Hematopoietic multipotent progenitor cell treated with erythropoietin and hydrocortisone succinate and interleukin-3 and kit ligand, for 4 days (in vitro differentiated cells): Measurements from ENCODE around the gene NLGN2.
A peak's percentile ranks its signal among the peaks of the same experiment; 100 is the strongest.

Source experiments
- DNase-seq: peaks from one replicate; pipeline ENCODE4 v3.0.0-alpha.2; 2015

NLGN2 gene

GRCh38 chr17:7415784-7416183 is 8.1 kb downstream of the NLGN2 start:
- no peak for DNase-seq

DNA sequence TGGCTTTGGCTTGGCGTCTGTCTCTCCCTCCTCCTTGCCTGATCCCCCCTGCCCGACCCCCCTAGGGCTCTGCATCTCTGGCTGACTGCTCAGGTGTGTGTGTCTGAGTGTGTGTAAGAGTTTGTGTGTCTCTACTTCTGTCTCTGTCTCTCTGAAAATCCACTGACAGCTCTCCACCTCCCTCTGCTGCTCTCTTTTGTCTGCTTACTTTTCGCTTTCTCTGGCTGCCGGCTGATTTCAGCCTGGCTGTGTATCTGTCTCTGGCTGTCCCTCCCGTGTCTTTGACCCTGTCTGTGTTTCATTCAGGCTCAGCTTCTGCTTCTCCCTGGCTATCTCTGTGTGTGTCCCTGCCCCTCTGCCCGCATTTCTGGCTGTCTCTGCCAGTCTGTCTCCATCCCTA is 8.7 kb downstream of the NLGN2 start:
- peak; percentile 30 for DNase-seq

DNA sequence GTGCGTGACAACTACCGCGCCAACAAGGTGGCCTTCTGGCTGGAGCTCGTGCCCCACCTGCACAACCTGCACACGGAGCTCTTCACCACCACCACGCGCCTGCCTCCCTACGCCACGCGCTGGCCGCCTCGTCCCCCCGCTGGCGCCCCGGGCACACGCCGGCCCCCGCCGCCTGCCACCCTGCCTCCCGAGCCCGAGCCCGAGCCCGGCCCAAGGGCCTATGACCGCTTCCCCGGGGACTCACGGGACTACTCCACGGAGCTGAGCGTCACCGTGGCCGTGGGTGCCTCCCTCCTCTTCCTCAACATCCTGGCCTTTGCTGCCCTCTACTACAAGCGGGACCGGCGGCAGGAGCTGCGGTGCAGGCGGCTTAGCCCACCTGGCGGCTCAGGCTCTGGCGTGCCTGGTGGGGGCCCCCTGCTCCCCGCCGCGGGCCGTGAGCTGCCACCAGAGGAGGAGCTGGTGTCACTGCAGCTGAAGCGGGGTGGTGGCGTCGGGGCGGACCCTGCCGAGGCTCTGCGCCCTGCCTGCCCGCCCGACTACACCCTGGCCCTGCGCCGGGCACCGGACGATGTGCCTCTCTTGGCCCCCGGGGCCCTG is 9.5 kb downstream of the NLGN2 start:
- DNase-seq, result no peak

- no peak for DNase-seq
Measured at GRCh38 chr17:7418472-7419152, 11.0 kb downstream of the NLGN2 start.

DNA sequence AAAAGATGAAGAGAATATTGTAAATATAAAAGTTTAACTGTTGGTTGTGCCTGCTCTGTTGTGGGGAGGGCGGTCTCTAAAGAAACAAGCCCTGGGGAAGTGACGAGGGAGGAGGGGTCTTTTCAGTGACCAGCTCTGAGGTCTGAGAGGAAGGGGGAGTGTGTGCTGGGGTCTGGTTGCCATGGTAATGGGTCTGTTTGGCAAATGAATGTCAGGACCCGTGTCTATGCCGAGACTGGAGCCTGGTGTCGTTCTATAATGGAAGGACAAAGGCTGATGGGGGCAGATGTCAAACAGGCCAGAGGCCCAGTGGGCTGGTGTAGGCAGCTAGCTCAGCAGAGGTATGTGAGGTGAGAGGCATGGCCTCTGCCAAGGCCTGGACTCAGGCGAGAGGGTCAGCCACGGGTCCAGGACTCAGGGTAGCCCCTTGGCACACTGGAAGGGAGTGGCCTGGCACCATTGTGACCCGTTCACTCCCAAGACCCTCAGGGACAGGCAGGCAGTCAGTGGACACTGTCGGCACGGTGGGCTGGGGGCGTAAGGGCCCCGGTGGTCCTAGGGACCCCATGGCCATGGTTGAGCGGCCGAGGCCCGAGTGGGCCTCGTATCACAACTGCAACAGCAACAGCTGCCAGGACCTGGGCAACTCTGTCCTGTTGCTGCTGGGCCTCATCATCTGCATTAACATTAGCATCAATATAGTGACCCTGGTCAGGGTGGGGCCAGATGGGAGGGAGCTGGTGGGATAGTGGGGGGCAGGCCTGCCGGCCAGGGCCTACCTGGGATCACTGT is 12.4 kb downstream of the NLGN2 start, which contains the start of gene SPEM1:
TSS of gene SPEM1 (plus strand) at position 506 of the 792 bp plus-strand sequence. CDS start at position 567, 61 bp downstream.
- no peak for DNase-seq

DNA sequence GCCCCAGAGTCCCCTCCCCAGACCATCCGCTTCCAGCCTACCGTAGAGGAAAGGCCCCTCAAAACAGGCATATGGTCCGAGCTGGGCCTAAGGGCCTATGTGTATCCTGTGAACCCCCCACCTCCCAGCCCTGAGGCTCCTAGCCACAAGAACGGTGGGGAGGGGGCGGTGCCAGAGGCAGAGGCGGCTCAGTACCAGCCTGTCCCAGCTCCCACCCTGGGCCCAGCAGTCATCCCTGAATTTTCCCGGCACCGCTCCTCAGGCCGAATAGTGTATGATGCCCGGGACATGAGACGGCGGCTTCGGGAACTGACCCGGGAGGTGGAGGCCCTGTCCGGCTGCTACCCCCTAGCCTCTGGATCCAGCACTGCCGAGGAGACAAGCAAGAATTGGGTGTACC is 13.5 kb downstream of the NLGN2 start:
- DNase-seq, result no peak

DNA sequence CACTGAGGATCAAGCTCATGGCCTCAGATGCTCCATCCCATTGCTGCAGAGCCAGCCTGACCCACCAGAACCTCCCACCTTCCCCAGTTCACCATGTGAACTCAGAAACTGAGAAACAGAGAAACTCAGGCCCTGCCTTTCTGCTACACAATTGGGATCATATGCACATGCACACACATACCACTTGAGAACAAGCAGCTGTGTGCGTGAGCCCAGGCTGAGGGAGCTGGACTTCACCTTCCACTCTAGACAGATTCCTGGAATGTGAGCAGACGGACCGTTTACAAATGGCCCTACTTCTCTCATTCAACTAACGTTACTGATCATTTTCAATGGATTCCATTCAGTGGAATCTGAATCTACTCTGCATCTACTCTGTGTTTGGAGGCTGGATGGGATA is 16.0 kb downstream of the NLGN2 start:
- DNase-seq, result no peak

- peak; percentile 42 for DNase-seq
Measured at GRCh38 chr17:7425316-7425715, 17.7 kb downstream of the NLGN2 start, which contains the start of gene SPEM2. Gene SPEM2 (plus strand): TSS chr17:7425616. CDS start chr17:7425689, 73 bp downstream.

DNA sequence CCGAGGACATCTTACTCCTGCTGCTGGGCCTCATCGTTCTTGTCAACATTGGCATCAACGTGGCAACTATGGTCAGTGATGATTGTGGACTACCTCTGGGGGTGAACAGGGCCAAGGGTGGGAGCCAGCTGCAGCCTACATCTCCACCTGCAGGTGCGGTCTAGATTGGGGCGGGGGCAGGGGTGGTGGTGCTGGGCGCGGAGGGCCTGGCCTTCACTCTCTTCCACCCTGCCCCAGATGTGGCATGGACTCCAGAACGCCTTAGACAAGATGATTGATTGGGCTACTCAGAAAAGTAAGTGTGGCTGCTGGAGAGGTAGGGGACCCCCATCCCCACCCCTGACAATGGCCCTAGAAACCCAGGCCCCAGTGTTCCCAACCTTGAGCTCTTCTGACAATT is 18.1 kb downstream of the NLGN2 start:
- no peak for DNase-seq

- DNase-seq, result no peak
Measured at GRCh38 chr17:7426203-7426863, 18.7 kb downstream of the NLGN2 start.

- DNase-seq, result no peak
Measured at GRCh38 chr17:7426896-7427489, 19.3 kb downstream of the NLGN2 start.

DNA sequence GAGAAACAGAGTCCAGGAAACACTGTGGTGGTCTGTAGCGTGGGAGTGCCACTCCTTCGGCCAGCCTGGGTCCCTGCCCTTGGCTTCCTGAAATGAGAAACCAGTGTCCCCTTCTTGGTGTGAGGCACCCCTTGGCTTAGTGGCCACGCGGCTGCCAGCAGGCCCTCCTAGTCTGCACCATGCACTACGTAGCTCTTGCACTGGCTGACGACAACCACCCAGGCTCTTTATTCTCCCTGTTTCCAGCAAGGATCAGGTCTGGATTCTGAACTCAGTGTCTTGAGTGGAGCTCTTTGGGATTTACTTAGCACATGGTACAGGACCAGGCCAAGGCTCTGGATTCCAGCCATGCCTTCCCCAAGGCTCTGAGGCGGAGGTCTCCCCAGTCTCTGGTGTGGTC is 19.9 kb downstream of the NLGN2 start:
- DNase-seq, result no peak

DNA sequence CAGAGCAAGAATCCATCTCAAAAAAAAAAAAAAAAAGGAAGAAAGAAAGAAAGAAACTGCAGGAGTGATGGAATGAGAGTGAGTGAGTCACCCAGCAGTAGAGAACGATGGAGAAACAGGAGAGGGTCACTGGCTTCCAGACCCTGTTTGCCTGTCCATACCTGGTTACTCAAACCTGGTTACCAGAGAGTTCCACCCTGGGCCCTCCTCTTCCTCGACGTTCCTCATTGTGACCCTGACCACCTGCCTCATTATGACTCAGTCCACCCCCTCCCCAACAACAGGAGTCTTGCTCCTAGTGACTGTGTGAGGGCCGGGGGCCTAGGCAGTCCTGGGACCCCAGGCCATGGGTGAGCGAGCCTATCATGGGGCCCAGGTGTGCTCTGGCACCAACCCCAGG is 20.9 kb downstream of the NLGN2 start, which contains the start of gene SPEM3:
TSS of gene SPEM3 (plus strand) at position 301 of the 400 bp plus-strand sequence. CDS start at position 347, 46 bp downstream.
- DNase-seq, result no peak

GRCh38 chr17:7429722-7430121 is 22.1 kb downstream of the NLGN2 start:
- no peak for DNase-seq

DNA sequence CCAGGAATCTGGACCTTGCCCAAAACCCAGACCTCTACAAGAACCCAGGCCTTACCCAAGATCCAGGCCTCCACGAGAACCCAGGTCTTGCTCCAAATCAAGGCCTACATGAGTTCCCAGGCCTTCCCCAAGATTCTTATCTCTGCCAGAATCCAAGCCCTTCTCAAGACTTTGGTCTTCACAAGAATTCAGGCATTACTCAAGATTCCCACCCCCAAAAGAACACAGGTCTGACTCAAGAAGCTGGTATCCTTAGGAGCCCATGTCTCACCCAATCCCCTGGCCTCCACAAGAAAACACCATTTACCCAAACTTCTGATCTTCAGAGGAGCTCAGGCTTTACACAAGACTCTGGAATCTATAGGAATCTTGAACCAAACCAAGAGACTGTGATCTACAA is 23.6 kb downstream of the NLGN2 start:
- no peak for DNase-seq

DNA sequence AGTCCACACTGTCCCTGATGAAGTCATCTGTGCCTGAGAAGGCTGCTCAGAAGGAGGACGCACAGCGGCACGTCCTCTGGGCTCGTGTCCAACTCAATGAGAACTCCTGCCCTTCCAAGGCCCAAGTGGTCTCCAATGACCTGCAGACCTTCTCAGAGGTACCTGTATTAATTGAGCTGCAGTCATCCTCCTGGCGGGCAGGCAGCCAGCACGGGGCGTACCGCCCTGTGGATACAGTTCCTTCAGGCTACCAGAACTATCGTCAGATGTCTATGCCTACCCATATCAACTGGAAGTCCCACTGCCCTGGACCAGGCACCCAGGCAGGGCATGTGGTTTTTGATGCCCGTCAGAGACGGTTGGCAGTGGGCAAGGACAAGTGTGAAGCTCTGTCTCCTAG is 24.7 kb downstream of the NLGN2 start:
- DNase-seq, result no peak

DNA sequence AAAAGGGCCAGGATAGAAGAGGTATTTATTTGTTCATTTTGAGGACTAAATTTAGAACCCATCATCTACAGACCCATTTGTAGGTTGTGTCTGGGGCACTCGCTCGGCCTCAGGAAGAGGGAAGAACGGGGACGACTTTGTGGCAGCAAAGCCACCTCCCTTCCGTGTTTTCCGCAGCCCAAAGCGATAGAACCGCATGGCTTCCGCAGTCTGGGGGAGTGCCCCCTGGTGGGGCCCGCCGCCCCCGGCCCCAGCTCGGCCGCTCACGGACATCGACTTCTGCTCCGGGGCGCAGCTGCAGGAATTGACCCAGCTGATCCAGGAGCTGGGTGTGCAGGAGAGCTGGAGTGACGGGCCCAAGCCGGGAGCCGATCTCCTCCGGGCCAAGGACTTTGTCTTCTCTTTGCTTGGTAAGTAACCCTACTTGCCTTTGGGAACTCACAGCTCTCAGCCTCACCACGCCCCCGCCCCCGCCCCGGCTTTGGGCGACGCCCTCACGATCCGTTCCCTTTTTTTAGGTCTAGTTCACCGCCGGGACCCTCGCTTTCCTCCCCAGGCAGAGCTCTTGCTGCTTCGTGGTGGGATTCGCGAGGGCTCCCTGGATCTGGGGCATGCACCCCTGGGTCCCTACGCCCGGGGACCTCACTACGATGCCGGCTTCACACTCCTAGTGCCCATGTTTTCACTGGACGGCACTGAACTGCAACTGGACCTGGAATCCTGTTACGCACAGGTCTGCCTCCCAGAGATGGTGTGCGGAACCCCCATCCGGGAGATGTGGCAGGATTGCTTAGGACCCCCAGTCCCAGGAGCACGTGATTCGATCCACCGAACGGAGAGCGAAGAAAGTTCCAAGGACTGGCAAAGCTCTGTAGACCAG is 28.3 kb downstream of the NLGN2 start:
- peak; percentile 87 for DNase-seq

GRCh38 chr17:7436556-7437368 is 29.1 kb downstream of the NLGN2 start:
- peak; percentile 94 for DNase-seq

DNA sequence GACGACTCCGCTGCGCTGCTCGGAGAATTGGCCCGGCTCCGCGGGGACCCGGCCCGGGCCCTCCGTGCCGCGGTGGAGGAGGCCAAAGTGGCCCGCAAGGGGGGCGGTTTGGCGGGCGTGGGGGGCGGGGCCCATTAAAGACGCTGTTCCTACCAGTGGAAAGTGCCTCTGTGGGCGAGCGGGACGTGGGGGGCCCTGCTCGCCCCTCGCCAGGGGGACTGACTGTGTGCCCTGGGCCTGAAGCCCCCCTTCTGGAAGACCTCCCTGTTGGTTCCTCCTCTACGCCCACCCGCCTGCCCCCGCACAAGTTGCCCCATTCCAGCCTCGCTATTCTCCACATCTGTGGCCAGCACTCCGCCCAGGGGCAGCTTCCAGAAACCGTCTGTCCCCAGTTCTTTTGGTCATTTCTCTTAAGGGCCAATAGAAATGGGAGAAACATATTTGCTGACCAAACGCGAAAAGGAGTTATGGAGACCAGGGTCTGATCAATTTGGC is 29.8 kb downstream of the NLGN2 start:
- no peak for DNase-seq

GRCh38 chr17:7437950-7438614 is 30.4 kb downstream of the NLGN2 start:
- DNase-seq, result peak; percentile 79
